HG02885 (cell line): ENCODE measurements around the gene ECE2.

Source experiments
- ATAC-seq: cut with Tn5 transposase; IDR thresholded peaks from one replicate; pipeline ENCODE4 v1.9.1; 2021; ENCODE audit warnings: mild to moderate bottlenecking; ENCODE audit not compliant: unreplicated experiment, poor library complexity

ECE2 gene

GRCh38 chr3:184306341-184306972, 30.6 kb downstream of the ECE2 start:
- no peak for ATAC-seq

- ATAC-seq, result no peak
Observed at GRCh38 chr3:184307915-184308314, 32.1 kb downstream of the ECE2 start.

- ATAC-seq, result no peak
Observed at GRCh38 chr3:184308744-184309143, 32.9 kb downstream of the ECE2 start.

- no peak for ATAC-seq
Observed at GRCh38 chr3:184311633-184312032, 35.8 kb downstream of the ECE2 start.

GRCh38 chr3:184314363-184314699, 38.5 kb downstream of the ECE2 start, which contains the start of gene EIF4G1:
EIF4G1 (plus strand) TSS chr3:184314606; CDS start chr3:184315797, 1,191 bp downstream.
- peak; percentile 88 for ATAC-seq

GRCh38 chr3:184314700-184315542, 39.1 kb downstream of the ECE2 start:
- ATAC-seq, result peak; percentile 43

GRCh38 chr3:184315543-184315867, 39.7 kb downstream of the ECE2 start:
- ATAC-seq, result peak; percentile 1

GRCh38 chr3:184315871-184316661, 40.2 kb downstream of the ECE2 start:
- no peak for ATAC-seq

GRCh38 chr3:184316792-184317191, 41.0 kb downstream of the ECE2 start:
- ATAC-seq, result no peak

- no peak for ATAC-seq
Observed at GRCh38 chr3:184317201-184317600, 41.4 kb downstream of the ECE2 start.

- ATAC-seq, result no peak
Observed at GRCh38 chr3:184320104-184320445, 44.3 kb downstream of the ECE2 start.

GRCh38 chr3:184321666-184322065, 45.8 kb downstream of the ECE2 start:
- ATAC-seq, result no peak

- no peak for ATAC-seq
Observed at GRCh38 chr3:184322731-184323487, 47.1 kb downstream of the ECE2 start.

- ATAC-seq, result no peak
Observed at GRCh38 chr3:184323696-184324095, 47.9 kb downstream of the ECE2 start.

GRCh38 chr3:184325269-184325668, 49.4 kb downstream of the ECE2 start:
- no peak for ATAC-seq

GRCh38 chr3:184325715-184326369, 50.0 kb downstream of the ECE2 start:
- ATAC-seq, result no peak

GRCh38 chr3:184327171-184327570, 51.3 kb downstream of the ECE2 start:
- no peak for ATAC-seq

- ATAC-seq, result no peak
Observed at GRCh38 chr3:184328516-184328915, 52.7 kb downstream of the ECE2 start.

GRCh38 chr3:184332370-184333090, 56.7 kb downstream of the ECE2 start:
- no peak for ATAC-seq
